Fibroblast of pulmonary artery (primary cell): ENCODE results near the gene THBD.

ENCODE experiments used
- DNase-seq: peaks from one replicate; pipeline ENCODE4 v3.0.0-alpha.2; 2010; ENCODE audit warnings: low read depth
- H3K4me3 ChIP-seq: replicated peaks from 2 replicates; pipeline ENCODE4 v1.5.1; 2011; ENCODE audit warnings: low read depth, mild to moderate bottlenecking, control low read depth, low read length, moderate library complexity
- TF ChIP-seq, protein P1 (sequence below): IDR thresholded peaks from 2 replicates; pipeline ENCODE4 v1.5.1; 2011; ENCODE audit warnings: mild to moderate bottlenecking, control low read depth, low read length, inconsistent platforms; ENCODE audit errors: missing control alignments

The THBD gene

DNA sequence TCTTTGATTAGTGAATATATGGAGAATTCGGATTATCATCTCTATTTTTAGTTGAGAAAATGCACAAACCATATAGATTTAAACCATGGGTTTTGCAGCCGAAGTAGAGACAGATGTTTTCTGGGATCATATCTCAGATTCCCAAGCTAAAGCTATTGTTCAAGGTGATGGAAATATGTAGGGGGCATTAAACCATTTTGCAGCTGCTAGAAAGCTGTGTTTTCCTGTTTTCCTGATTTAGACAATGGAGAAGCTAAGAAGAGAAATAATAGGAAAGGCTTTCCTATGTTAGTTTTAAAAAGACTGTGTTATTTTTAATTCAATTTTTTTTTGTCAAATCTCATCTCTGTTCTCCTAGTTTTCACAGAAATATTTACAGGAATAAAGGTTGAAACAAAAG, 30.5 kb upstream of the THBD start:
- TF ChIP-seq, protein P1, sequence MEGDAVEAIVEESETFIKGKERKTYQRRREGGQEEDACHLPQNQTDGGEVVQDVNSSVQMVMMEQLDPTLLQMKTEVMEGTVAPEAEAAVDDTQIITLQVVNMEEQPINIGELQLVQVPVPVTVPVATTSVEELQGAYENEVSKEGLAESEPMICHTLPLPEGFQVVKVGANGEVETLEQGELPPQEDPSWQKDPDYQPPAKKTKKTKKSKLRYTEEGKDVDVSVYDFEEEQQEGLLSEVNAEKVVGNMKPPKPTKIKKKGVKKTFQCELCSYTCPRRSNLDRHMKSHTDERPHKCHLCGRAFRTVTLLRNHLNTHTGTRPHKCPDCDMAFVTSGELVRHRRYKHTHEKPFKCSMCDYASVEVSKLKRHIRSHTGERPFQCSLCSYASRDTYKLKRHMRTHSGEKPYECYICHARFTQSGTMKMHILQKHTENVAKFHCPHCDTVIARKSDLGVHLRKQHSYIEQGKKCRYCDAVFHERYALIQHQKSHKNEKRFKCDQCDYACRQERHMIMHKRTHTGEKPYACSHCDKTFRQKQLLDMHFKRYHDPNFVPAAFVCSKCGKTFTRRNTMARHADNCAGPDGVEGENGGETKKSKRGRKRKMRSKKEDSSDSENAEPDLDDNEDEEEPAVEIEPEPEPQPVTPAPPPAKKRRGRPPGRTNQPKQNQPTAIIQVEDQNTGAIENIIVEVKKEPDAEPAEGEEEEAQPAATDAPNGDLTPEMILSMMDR, result no peak
- DNase-seq, result no peak
- no peak overlapping the region for H3K4me3 ChIP-seq

DNA sequence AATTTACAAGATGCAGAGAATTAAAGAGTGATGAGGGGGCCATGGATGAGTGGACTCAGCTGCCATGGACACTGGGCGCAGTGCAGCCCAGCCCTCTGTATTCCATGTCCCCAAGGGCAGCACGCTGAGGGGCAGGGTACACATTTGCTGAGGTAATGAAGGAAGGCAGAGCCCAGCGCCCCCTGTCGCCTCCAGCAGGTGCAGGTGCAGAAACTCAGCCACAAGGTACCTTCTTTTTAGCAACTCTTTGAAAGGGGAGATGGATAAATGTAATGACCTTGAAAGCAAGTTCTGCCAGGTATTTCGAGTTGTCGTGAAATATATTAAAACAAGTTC, 29.5 kb upstream of the THBD start:
- TF ChIP-seq, protein P1, result peak; percentile 25
- H3K4me3 ChIP-seq, result no peak overlapping the region
- no peak for DNase-seq

DNA sequence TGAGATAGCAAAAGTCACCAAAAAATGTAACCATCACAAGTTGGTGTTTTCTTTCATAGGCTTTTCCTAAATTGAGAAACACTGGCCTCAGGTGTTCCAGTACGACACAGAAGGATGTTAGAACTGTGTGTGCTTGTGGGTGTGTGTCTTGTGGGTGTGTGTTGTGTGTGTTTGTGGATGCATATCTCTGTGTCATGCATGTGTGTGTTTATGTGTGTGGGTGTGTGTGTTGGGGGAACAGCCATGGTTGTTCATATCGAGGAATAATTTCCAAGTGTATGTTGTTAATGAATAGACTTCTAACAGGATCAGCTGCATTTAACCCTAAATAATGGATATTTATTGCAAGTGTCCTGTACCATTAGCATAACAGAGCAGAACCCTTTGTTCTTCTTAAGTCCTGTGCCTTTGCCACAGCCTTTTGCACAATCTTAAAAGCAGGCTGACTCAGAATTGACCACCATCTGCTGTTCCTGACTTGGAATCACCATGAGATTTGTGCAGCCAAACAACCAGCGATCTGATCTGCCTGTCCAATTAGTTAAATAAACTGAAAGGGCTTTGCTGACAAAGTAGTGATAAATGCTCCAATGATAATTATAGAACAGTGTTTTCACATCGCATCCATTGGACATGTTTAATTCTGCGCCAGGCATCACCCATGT, 29.0 kb upstream of the THBD start:
- TF ChIP-seq, protein P1, result no peak
- peak; percentile 76 for DNase-seq

DNA sequence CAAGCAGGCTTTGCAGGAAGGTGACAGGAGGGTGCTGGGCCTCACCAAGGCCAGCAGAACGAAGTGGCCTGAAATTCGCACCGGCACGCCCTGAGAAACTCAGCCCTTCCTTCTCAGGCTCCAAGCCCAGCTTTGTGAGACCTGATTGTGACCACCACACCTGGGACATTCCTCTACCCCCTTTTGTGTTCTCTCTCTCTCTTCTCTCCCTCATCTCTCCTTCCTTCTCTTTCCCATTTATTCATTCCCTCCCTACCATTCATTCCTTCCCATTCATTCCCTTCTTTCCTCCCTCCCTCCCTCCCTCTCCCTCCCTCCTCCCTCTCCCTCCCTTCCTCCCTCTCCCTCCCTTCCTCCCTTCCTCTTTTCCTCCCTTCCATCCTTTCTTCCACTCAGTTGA, 27.8 kb upstream of the THBD start:
- H3K4me3 ChIP-seq, result no peak overlapping the region
- no peak for DNase-seq
- TF ChIP-seq, protein P1, result no peak

More for the DNA sequence above, 29.0 kb upstream of the THBD start:
- no peak overlapping the region for H3K4me3 ChIP-seq

DNA sequence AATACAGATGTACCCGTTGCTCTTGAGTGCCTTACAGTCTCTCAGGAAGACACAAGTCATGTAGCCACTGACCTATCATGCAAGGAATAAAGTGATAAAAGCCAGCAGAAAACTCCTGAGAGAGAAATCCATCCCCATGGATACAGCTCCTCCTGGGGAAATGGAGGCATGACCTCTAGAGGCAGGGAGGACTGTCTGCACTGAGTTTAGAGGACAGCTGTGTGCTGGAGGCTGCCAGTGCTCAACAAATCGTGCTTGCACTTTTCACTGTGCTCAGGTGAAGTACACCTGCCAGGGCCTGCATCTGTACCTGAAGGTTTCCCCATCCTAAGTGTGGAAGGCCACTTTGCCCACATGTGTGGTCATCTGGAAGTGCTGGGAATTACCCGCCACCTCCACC, 24.6 kb upstream of the THBD start:
- H3K4me3 ChIP-seq, result no peak overlapping the region
- no peak for DNase-seq
- TF ChIP-seq, protein P1, result no peak

DNA sequence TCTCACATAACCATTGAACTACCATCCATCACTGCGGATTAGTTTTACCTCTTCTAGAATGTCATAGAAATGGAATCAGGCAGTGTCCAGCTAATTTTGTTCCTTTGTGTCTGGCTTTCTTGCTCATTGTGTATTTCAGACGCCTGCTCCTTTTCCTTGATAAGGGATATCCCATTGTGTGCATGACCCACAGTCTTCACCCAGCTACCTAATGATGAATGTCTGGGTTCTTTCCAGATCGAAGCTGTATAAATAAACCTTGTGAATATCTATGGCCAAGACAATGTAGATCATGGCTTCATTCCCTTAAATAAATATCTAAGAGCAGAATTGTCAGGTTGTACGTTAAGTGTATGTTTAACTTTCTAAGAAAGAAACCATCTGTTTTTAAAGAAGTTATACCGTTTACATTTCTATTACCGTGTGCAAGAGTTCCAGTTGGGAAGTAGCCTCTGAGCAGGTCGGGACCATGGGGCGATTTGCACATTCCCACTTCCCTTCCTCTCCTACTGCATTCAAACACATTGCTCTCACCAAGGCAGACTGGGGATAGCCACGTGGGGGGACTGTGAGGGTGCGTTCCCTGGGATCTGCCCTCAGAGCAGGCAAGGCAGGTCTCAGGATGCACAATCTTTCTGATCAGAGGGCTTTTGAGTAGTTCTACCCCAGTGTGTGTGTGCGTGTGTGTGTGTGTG, 23.6 kb upstream of the THBD start:
- no peak for DNase-seq
- no peak overlapping the region for H3K4me3 ChIP-seq
- TF ChIP-seq, protein P1, result no peak

DNA sequence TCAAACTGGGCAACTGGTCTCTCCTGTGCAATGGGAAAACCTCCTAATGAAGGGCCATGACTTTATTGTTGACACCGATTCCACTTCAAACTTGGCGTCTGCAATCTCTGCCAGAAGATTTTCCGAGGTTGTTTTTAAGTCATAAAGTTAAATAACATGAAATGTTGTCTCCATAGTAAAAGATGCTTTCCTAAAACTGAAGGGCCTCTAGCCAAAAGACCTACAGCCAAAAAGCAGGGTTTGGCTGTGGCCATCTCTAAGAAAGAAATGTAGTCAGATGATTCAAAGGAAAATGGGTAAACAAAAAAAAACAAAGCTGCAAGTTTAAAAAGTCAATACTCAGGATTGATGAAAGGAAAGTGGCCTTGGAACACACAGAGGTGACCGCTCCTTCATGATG, 22.5 kb upstream of the THBD start:
- TF ChIP-seq, protein P1, result no peak
- no peak for DNase-seq

More for the DNA sequence above, 22.5 kb upstream of the THBD start:
- no peak overlapping the region for H3K4me3 ChIP-seq
